ENCODE results near the gene HOXC9.

HOXC9 gene

GRCh38 chr12:53971686-53972085, 28.3 kb upstream of the HOXC9 start:
- no peak overlapping the region for H3K9ac ChIP-seq (ENCODE audit: low read depth, low read length)
- H3K27me3 ChIP-seq (ENCODE audit: insufficient read depth, low read length, poor library complexity): peaks cover 45% of the 10 kb centered on the region
- H3K4me1 ChIP-seq (ENCODE audit: insufficient read depth, low read length): no peaks in the 10 kb centered on the region
- H3K4me3 ChIP-seq (ENCODE audit: low read depth in 1 of 2, low read length in 2 of 2): no peak overlapping the region
- no peak for TF ChIP-seq EZH2 (IDR thresholded peaks at IDR 0.05; ENCODE audit: borderline replicate concordance, low read depth, low read length, severe bottlenecking)
- TF ChIP-seq CTCF (IDR thresholded peaks at IDR 0.05; ENCODE audit: borderline replicate concordance, extremely low read depth, low read length, poor library complexity, severe bottlenecking): no peak
- H2AFZ ChIP-seq (ENCODE audit: low read depth, low read length): no peak overlapping the region
- no peak for ATAC-seq (ENCODE audit: insufficient read depth, low read depth)
- no peak overlapping the region for H3K4me2 ChIP-seq (ENCODE audit: insufficient read depth, low read length)
- no peak for DNase-seq
- no peaks in the 10 kb centered on the region for H3K36me3 ChIP-seq (ENCODE audit: insufficient read depth, low read length)
- H3K27ac ChIP-seq (ENCODE audit: low read length): no peak overlapping the region
- H4K20me1 ChIP-seq (ENCODE audit: insufficient read depth, low read length): no peaks in the 10 kb centered on the region
- H3K9me3 ChIP-seq (ENCODE audit: insufficient read depth, low read length, severe bottlenecking): no peaks in the 10 kb centered on the region
- no peaks in the 10 kb centered on the region for H3K79me2 ChIP-seq (ENCODE audit: insufficient read depth, low read length)

- H3K4me3 ChIP-seq (ENCODE audit: low read depth in 1 of 2, low read length in 2 of 2): no peak overlapping the region
- H3K4me1 ChIP-seq (ENCODE audit: insufficient read depth, low read length): no peaks in the 10 kb centered on the region
- H3K27ac ChIP-seq (ENCODE audit: low read length): no peak overlapping the region
- H3K79me2 ChIP-seq (ENCODE audit: insufficient read depth, low read length): no peaks in the 10 kb centered on the region
- no peak overlapping the region for H3K4me2 ChIP-seq (ENCODE audit: insufficient read depth, low read length)
- no peak for DNase-seq
- TF ChIP-seq CTCF (IDR thresholded peaks at IDR 0.05; ENCODE audit: borderline replicate concordance, extremely low read depth, low read length, poor library complexity, severe bottlenecking): no peak
- no peak for TF ChIP-seq EZH2 (IDR thresholded peaks at IDR 0.05; ENCODE audit: borderline replicate concordance, low read depth, low read length, severe bottlenecking)
- H2AFZ ChIP-seq (ENCODE audit: low read depth, low read length): no peak overlapping the region
- ATAC-seq (ENCODE audit: insufficient read depth, low read depth): no peak
- no peaks in the 10 kb centered on the region for H4K20me1 ChIP-seq (ENCODE audit: insufficient read depth, low read length)
- H3K27me3 ChIP-seq (ENCODE audit: insufficient read depth, low read length, poor library complexity): peaks cover 40% of the 10 kb centered on the region
- H3K9me3 ChIP-seq (ENCODE audit: insufficient read depth, low read length, severe bottlenecking): no peaks in the 10 kb centered on the region
- H3K36me3 ChIP-seq (ENCODE audit: insufficient read depth, low read length): no peaks in the 10 kb centered on the region
- no peak overlapping the region for H3K9ac ChIP-seq (ENCODE audit: low read depth, low read length)
Measured at GRCh38 chr12:53972152-53972702, 27.7 kb upstream of the HOXC9 start.

GRCh38 chr12:53972722-53973235, 27.2 kb upstream of the HOXC9 start, which contains the start of gene HOXC11:
TSS of gene HOXC11 (plus strand) at chr12:53973126. CDS start at chr12:53973242, 116 bp downstream.
- H3K9ac ChIP-seq (ENCODE audit: low read depth, low read length): no peak within 1 kb of the TSS
- no peaks in the 10 kb centered on the region for H3K9me3 ChIP-seq (ENCODE audit: insufficient read depth, low read length, severe bottlenecking)
- H3K4me2 ChIP-seq (ENCODE audit: insufficient read depth, low read length): no peak within 1 kb of the TSS
- peaks cover 1% of the 10 kb centered on the region; the same call in 1 of the 2 replicates for H3K4me1 ChIP-seq (ENCODE audit: insufficient read depth, low read length)
- no peaks in the 10 kb centered on the region for H4K20me1 ChIP-seq (ENCODE audit: insufficient read depth, low read length)
- no peak for ATAC-seq (ENCODE audit: insufficient read depth, low read depth)
- DNase-seq: no peak
- TF ChIP-seq CTCF (IDR thresholded peaks at IDR 0.05; ENCODE audit: borderline replicate concordance, extremely low read depth, low read length, poor library complexity, severe bottlenecking) (no peak), EZH2 (IDR thresholded peaks at IDR 0.05; ENCODE audit: borderline replicate concordance, low read depth, low read length, severe bottlenecking) (no peak)
- peaks cover 42% of the 10 kb centered on the region for H3K27me3 ChIP-seq (ENCODE audit: insufficient read depth, low read length, poor library complexity)
- no peaks in the 10 kb centered on the region for H3K36me3 ChIP-seq (ENCODE audit: insufficient read depth, low read length)
- no peak within 1 kb of the TSS for H3K27ac ChIP-seq (ENCODE audit: low read length)
- no peak within 1 kb of the TSS for H3K4me3 ChIP-seq (ENCODE audit: low read depth in 1 of 2, low read length in 2 of 2)
- H2AFZ ChIP-seq (ENCODE audit: low read depth, low read length): no peak within 1 kb of the TSS
- no peaks in the 10 kb centered on the region for H3K79me2 ChIP-seq (ENCODE audit: insufficient read depth, low read length)
